ENCODE data around the gene TMEM82.
"Not testable (repeated sequence)": the region's sequence is repeated elsewhere in the genome, so short reads cannot be mapped to it uniquely, and the experiment has no call there.

The TMEM82 gene

GRCh38 chr1:15742339-15742801, at the start of gene TMEM82:
TMEM82 (plus strand) TSS chr1:15742499; CDS start chr1:15742560, 61 bp downstream.
- DNase-seq, result no peak

- no peak for DNase-seq
These were observed 48.9 kb upstream of the TMEM82 start for GRCh38 chr1:15693371-15693770.

GRCh38 chr1:15696956-15697521, 45.3 kb upstream of the TMEM82 start:
- DNase-seq, result no peak

GRCh38 chr1:15698201-15698600, 44.1 kb upstream of the TMEM82 start:
- DNase-seq, result no peak

- DNase-seq, result not testable (repeated sequence)
These were observed 43.0 kb upstream of the TMEM82 start for GRCh38 chr1:15699321-15699720.

- no peak for DNase-seq
These were observed 41.8 kb upstream of the TMEM82 start for GRCh38 chr1:15700508-15700907.

GRCh38 chr1:15701784-15702183, 40.5 kb upstream of the TMEM82 start:
- no peak for DNase-seq

GRCh38 chr1:15702722-15703550, 39.4 kb upstream of the TMEM82 start:
- DNase-seq, result peak; percentile 23

GRCh38 chr1:15703562-15703961, 38.7 kb upstream of the TMEM82 start:
- peak; percentile 87 for DNase-seq

- no peak for DNase-seq
These were observed 37.6 kb upstream of the TMEM82 start for GRCh38 chr1:15704526-15705183.

GRCh38 chr1:15705184-15705566, 37.1 kb upstream of the TMEM82 start:
- DNase-seq, result no peak

- no peak for DNase-seq
These were observed 35.5 kb upstream of the TMEM82 start for GRCh38 chr1:15706751-15707150.

GRCh38 chr1:15707239-15707925, 34.9 kb upstream of the TMEM82 start:
- DNase-seq, result no peak

- DNase-seq, result no peak
These were observed 33.7 kb upstream of the TMEM82 start for GRCh38 chr1:15708486-15709137.

GRCh38 chr1:15709226-15709625, 33.1 kb upstream of the TMEM82 start:
- DNase-seq, result no peak

GRCh38 chr1:15712168-15712567, 30.1 kb upstream of the TMEM82 start:
- DNase-seq, result no peak

- no peak for DNase-seq
These were observed 27.7 kb upstream of the TMEM82 start for GRCh38 chr1:15714406-15715136.

GRCh38 chr1:15717418-15718125, 24.7 kb upstream of the TMEM82 start:
- no peak for DNase-seq

GRCh38 chr1:15718199-15718601, 24.1 kb upstream of the TMEM82 start:
- DNase-seq, result no peak

- DNase-seq, result no peak
These were observed 22.7 kb upstream of the TMEM82 start for GRCh38 chr1:15719381-15720120.

GRCh38 chr1:15720861-15721260, 21.4 kb upstream of the TMEM82 start:
- DNase-seq, result no peak
